Measurements from ENCODE around the gene SIRPD.

DNA sequence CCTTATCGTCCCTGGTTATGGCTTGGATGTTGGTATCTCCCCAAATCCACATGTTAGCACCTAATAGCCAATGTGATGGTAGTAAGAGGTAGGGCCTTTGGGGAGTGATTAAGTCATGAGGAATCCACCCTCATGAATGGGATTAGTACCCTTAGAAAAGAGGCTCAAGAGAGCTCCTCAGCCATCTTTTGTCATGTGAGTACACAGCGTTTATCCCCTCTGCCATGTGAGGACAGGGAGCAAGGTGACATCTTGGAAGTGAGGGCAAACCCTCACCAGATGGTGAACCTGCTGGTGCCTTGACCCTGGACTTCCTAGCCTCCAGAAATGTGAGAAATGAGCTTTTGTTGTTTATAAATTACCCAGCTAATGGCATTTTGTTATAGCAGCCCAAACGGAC is 50.2 kb downstream of the SIRPD start:
- TF ChIP-seq CTCF (IDR thresholded peaks at IDR 0.05): no peak
- no peak for TF ChIP-seq EZH2phosphoT487 (IDR thresholded peaks at IDR 0.05)
